GM12873 (cell line): ENCODE data around the gene AFAP1L2.

Source experiments
- CTCF ChIP-seq: IDR thresholded peaks from 2 replicates; pipeline ENCODE4 v1.5.1; 2012; ENCODE audit warnings: low read depth, mild to moderate bottlenecking, moderate library complexity, low read length, control low read depth; ENCODE audit not compliant: insufficient read depth; ENCODE audit errors: missing control alignments

AFAP1L2 gene

GRCh38 chr10:114400091-114400490 lies 4.2 kb downstream of the AFAP1L2 start:
- no peak for TF ChIP-seq CTCF

- no peak for TF ChIP-seq CTCF
Measured at GRCh38 chr10:114399576-114399975, 4.7 kb downstream of the AFAP1L2 start.

GRCh38 chr10:114398587-114399331 lies 5.5 kb downstream of the AFAP1L2 start:
- peak; percentile 9 for TF ChIP-seq CTCF

- no peak for TF ChIP-seq CTCF
Measured at GRCh38 chr10:114397651-114398145, 6.6 kb downstream of the AFAP1L2 start.

- no peak for TF ChIP-seq CTCF
Measured at GRCh38 chr10:114396464-114396863, 7.8 kb downstream of the AFAP1L2 start.

GRCh38 chr10:114395366-114396022 lies 8.8 kb downstream of the AFAP1L2 start:
- no peak for TF ChIP-seq CTCF

GRCh38 chr10:114394531-114394930 lies 9.8 kb downstream of the AFAP1L2 start:
- TF ChIP-seq CTCF, result no peak
